ENCODE measurements around the gene HMCN2. TPM values are rescaled to one million over a fixed set of nuclear protein-coding genes. Genes with fewer than 3 reads are reported as not detected.

Gene HMCN2
- total RNA-seq, 1 experiment from 2014 or later = 8.6 TPM

DNA sequence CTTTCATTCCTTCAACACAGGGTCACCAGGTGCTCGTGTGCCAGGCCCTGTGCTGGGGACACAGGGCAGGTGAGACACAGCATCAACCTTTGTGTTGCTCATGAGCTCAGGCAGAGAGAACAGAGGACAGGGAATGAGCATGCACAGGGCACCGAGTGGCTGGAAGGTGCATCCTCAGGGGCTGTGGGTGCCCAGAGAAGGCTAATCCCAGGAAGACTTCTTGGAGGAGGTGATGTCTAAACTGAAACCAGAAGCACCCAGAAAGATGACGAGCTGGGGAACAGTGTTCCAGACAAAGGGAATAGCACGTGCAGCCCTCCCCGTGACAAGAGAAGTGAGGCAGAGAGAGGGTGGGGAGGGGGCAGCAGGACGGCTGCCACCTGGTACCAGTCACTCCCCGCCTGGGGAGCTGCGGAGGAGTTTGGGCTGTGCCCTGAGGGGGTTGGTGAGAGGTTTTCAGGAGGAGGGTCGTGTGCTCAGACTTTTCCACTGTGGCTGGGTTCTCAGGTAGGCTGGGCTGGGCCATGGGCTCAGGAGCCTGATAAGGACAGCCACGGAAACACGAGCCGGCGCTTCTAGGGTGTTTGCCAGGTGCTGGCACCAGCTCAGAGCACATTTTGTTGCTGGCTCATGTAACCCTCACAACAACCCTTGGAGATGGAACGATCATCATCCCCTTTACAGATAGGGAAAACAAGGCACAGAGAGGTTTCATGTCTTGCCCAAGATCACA, 46.0 kb downstream of the HMCN2 start:
- no peak overlapping the region for H3K4me3 Mint-ChIP-seq

More for the DNA sequence above, 46.0 kb downstream of the HMCN2 start:
- WGBS (ENCODE audit: extremely low coverage, insufficient read length, low lambda C conversion rate) = no CpG with 5 or more reads among the region's 14 CpGs
- H3K36me3 Mint-ChIP-seq (ENCODE audit: insufficient read depth in 1 of 3, low read depth in 3 of 3) = peaks cover 8 to 40% (median 11%) of the 10 kb centered on the region in 3 experiments; a peak in 6 of 7 replicates
- no peak overlapping the region for H3K9ac ChIP-seq (ENCODE audit: extremely low read depth, insufficient read length, low read length)
- H2BK5ac ChIP-seq (ENCODE audit: insufficient read length, low read length) = no peak overlapping the region
- H3K9me3 ChIP-seq (ENCODE audit: control insufficient read depth, low read depth, low read length) = no peaks in the 10 kb centered on the region
- no peaks in the 10 kb centered on the region for H3K27me3 ChIP-seq (ENCODE audit: insufficient read depth, low read length)
- no peak overlapping the region for H2BK12ac ChIP-seq (ENCODE audit: insufficient read length, low read depth, low read length)
- no peaks in the 10 kb centered on the region for H3K23me2 ChIP-seq (ENCODE audit: insufficient read length, low read depth, low read length, poor library complexity, severe bottlenecking)
- H4K5ac ChIP-seq (ENCODE audit: insufficient read length, low read depth, low read length) = no peak overlapping the region
- H4K91ac ChIP-seq (ENCODE audit: insufficient read length, low read depth, low read length) = no peak overlapping the region
- no peak overlapping the region for H3K4ac ChIP-seq (ENCODE audit: low read depth, low read length)
- DNase-seq = no peak
- no peaks in the 10 kb centered on the region for H3K27me3 Mint-ChIP-seq (ENCODE audit: low read depth)
- no peaks in the 10 kb centered on the region for H3K79me2 ChIP-seq (ENCODE audit: insufficient read depth, low read length)
- no peak overlapping the region for H2AFZ ChIP-seq (ENCODE audit: low read length)
- no peak overlapping the region for H3K18ac ChIP-seq (ENCODE audit: insufficient read length, low read depth, low read length)
- no peak overlapping the region for H2BK15ac ChIP-seq (ENCODE audit: low read depth, low read length)
- H3K79me1 ChIP-seq (ENCODE audit: insufficient read depth, low read depth, low read length, poor library complexity, severe bottlenecking) = no peaks in the 10 kb centered on the region
- TF ChIP-seq CTCF (conservative IDR thresholded peaks at IDR 0.05) = no peak
- peak overlapping the region in 1 of 3 experiments; percentile 81; a peak in 2 of 7 replicates for H3K27ac Mint-ChIP-seq
- H3K4me2 ChIP-seq (ENCODE audit: insufficient read depth, insufficient read length, low read length) = no peak overlapping the region
- peaks cover 6 to 16% of the 10 kb centered on the region in 2 experiments for H3K4me1 Mint-ChIP-seq
- no peaks in the 10 kb centered on the region for H3K4me1 ChIP-seq (ENCODE audit: insufficient read depth, low read length)
- no peak overlapping the region for H2BK20ac ChIP-seq (ENCODE audit: low read depth, low read length, poor library complexity, severe bottlenecking)
- no peak overlapping the region for H3K27ac ChIP-seq (ENCODE audit: insufficient read length, low read depth, low read length)
- no peak overlapping the region for H3T11ph ChIP-seq (ENCODE audit: low read length)
- H4K8ac ChIP-seq (replicated peaks; ENCODE audit: insufficient read length, low read depth, low read length) = no peak overlapping the region
- H3K23ac ChIP-seq (ENCODE audit: insufficient read length, low read depth, low read length) = no peak overlapping the region
- H3K56ac ChIP-seq (ENCODE audit: insufficient read length, low read depth, low read length) = no peak overlapping the region
- no peaks in the 10 kb centered on the region for H4K20me1 ChIP-seq (ENCODE audit: control insufficient read depth, insufficient read depth, insufficient read length)
- no peak overlapping the region for H2AK5ac ChIP-seq (ENCODE audit: insufficient read length, low read length)
- H3K9me3 Mint-ChIP-seq = no peaks in the 10 kb centered on the region; a peak in 1 of 5 replicates
- H2BK120ac ChIP-seq (ENCODE audit: low read depth, low read length, poor library complexity, severe bottlenecking) = no peak overlapping the region
- no peak overlapping the region for H3K14ac ChIP-seq (ENCODE audit: insufficient read depth, low read length)

All from H9 (cell line).